GM12878 (cell line): Measurements from ENCODE around the gene POLRMT. TPM values are rescaled to one million over a fixed set of nuclear protein-coding genes. Genes with fewer than 3 reads are reported as not detected.
A peak's percentile ranks its signal among the peaks of the same experiment; 100 is the strongest.

Experiments
- BHLHE40 ChIP-seq, 2 experiments: fragments of 450-650 bp in 1 of 2; IDR thresholded peaks; 2 replicates each; pipeline ENCODE4 v1.6.1; 2011 to 2017; ENCODE audit warnings: low read depth in 2 of 2, borderline replicate concordance in 1 of 2, improper control_type of control experiment in 1 of 2, low read length in 1 of 2, mild to moderate bottlenecking in 1 of 2
- BMI1 ChIP-seq: fragments of 450-650 bp; IDR thresholded peaks from 2 replicates; pipeline ENCODE4 v1.6.1; 2016; ENCODE audit warnings: mild to moderate bottlenecking, moderate library complexity, borderline replicate concordance
- CREB1 ChIP-seq: IDR thresholded peaks from 2 replicates; pipeline ENCODE4 v1.6.1; 2012; ENCODE audit warnings: low read depth, mild to moderate bottlenecking, inconsistent platforms
- FOXM1 ChIP-seq: IDR thresholded peaks from 2 replicates; pipeline ENCODE4 v1.6.1; 2012; ENCODE audit warnings: low read depth, mild to moderate bottlenecking, inconsistent platforms, low read length, moderate library complexity
- NR2F1 ChIP-seq: fragments of 450-650 bp; conservative IDR thresholded peaks from 2 replicates; pipeline ENCODE4 v1.6.1; 2017; ENCODE audit warnings: mild to moderate bottlenecking
- RUNX3 ChIP-seq: IDR thresholded peaks from 2 replicates; pipeline ENCODE4 v1.6.1; 2012; ENCODE audit warnings: low read length, inconsistent platforms
- SREBF2 ChIP-seq: IDR thresholded peaks from 2 replicates; pipeline ENCODE4 v1.6.1; 2012; ENCODE audit warnings: mild to moderate bottlenecking, low read length
- SRF ChIP-seq, 2 experiments: IDR thresholded peaks; 2 replicates each; pipeline ENCODE4 v1.6.1; 2011; ENCODE audit warnings: low read depth in 2 of 2, low read length in 2 of 2, mild to moderate bottlenecking in 1 of 2, moderate library complexity in 1 of 2
- WRNIP1 ChIP-seq: IDR thresholded peaks from 2 replicates; pipeline ENCODE4 v1.6.1; 2011; ENCODE audit warnings: low read depth, low read length, improper control_type of control experiment, borderline replicate concordance
- ZSCAN29 ChIP-seq: fragments of 450-650 bp; IDR thresholded peaks from 2 replicates; pipeline ENCODE4 v1.6.1; 2017; ENCODE audit warnings: mild to moderate bottlenecking, moderate library complexity
- polyA plus RNA-seq, 11 experiments: library from polyadenylated mRNA; depleted of rRNA in 4 of 11; unstranded in 6 of 11; stranded (reverse) in 5 of 11; fragments of >200 nt; fragmentation: Nextera tagmentation in 4 of 11; fragmentation: Illumina TruSeq in 1 of 11; extraction: Ambion mirVana in 4 of 11; extraction: Trizol in 1 of 11; gene quantifications; 1 replicate in 1 of 11; 2 replicates in 10 of 11; pipeline versions ENCODE4 v1.2.1 to v1.2.3, GENCODE V29; 2011 to 2016; ENCODE audit warnings: inconsistent platforms in 2 of 11, missing spikeins in 2 of 11, low read depth in 1 of 11
- total RNA-seq, 4 experiments: library from RNA; depleted of rRNA in 3 of 4; stranded (reverse); fragments of >200 nt in 3 of 4; fragmentation: Illumina TruSeq in 1 of 4; extraction: Trizol in 1 of 4; gene quantifications; 2 replicates each; pipeline versions ENCODE4 v1.2.1 to v1.2.3, GENCODE V29; 2013 to 2021
- TF ChIP-seq, protein P1 (sequence below), 3 experiments: IDR thresholded peaks in 2 of 3; conservative IDR thresholded peaks in 1 of 3; 2 replicates each; pipeline ENCODE4 v1.5.1; 2011; ENCODE audit warnings: low read depth in 3 of 3, low read length in 3 of 3, mild to moderate bottlenecking in 3 of 3, control low read depth in 2 of 3, moderate library complexity in 2 of 3, inconsistent platforms in 1 of 3, mixed read lengths in 1 of 3; ENCODE audit not compliant: control insufficient read depth in 2 of 3, insufficient read depth in 1 of 3; ENCODE audit errors: extremely low read depth in 1 of 3
- TF ChIP-seq, protein P2 (sequence below): fragments of 450-650 bp; IDR thresholded peaks from 2 replicates; pipeline ENCODE4 v1.6.1; 2016; ENCODE audit warnings: mild to moderate bottlenecking
- TF ChIP-seq, protein P3 (sequence below): fragments of 450-650 bp; IDR thresholded peaks from 2 replicates; pipeline ENCODE4 v1.6.1; 2017; ENCODE audit warnings: borderline replicate concordance
- TF ChIP-seq, protein P4 (sequence below): IDR thresholded peaks from 2 replicates; pipeline ENCODE4 v1.6.1; 2012; ENCODE audit warnings: low read depth, low read length, improper control_type of control experiment
- TF ChIP-seq, protein P5 (sequence below): fragments of 450-650 bp; formaldehyde crosslinking; IDR thresholded peaks from 2 replicates; pipeline ENCODE4 v1.4.0; 2020; ENCODE audit warnings: mild to moderate bottlenecking, moderate library complexity

The POLRMT gene
- total and polyA plus RNA-seq, 10 of the 15 experiments (the other 5 are each of a cell fraction or from before 2014, with no cell fraction given): 9.9 to 57.6 (median 34.6) TPM

DNA sequence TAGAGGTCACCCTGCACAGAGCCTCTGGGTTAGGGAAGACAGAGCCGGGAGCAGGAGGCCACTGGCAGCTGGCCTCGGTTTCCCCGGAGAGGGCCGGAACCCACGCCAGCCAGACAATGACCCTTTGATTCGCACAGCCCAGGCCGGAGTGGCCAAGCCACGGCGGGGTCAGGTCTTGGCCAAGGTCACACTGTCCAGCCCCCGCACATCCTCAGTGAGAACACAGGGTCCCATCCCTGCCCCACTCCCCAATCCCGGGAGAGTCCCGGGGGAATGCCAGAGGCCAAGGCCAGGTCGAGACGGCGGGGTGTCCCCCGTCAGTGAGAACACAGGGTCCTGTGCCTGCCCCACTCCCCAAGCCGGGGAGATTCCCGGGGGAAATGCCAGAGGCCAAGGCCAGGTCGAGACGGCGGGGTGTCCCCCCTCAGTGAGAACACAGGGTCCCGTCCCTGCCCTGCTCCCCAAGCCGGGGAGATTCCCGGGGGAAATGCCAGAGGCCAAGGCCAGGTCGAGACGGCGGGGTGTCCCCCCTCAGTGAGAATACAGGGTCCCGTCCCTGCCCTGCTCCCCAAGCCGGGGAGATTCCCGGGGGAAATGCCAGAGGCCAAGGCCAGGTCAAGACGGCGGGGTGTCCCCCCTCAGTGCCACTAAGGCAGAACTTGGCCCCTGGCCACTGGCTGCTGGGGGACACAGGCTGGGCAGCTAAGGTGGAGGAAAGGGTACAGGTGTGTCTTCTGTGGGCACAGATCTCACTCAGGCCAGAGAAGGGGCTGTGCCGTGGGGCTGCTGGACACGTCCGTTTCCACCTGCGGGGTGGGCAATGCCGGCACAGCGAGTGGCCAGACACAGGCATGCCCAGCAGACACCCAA is 41.2 kb upstream of the POLRMT start (continued):
- TF ChIP-seq, protein P1, sequence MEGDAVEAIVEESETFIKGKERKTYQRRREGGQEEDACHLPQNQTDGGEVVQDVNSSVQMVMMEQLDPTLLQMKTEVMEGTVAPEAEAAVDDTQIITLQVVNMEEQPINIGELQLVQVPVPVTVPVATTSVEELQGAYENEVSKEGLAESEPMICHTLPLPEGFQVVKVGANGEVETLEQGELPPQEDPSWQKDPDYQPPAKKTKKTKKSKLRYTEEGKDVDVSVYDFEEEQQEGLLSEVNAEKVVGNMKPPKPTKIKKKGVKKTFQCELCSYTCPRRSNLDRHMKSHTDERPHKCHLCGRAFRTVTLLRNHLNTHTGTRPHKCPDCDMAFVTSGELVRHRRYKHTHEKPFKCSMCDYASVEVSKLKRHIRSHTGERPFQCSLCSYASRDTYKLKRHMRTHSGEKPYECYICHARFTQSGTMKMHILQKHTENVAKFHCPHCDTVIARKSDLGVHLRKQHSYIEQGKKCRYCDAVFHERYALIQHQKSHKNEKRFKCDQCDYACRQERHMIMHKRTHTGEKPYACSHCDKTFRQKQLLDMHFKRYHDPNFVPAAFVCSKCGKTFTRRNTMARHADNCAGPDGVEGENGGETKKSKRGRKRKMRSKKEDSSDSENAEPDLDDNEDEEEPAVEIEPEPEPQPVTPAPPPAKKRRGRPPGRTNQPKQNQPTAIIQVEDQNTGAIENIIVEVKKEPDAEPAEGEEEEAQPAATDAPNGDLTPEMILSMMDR (IDR thresholded peaks at IDR 0.05 in 2 of 3, conservative IDR thresholded peaks at IDR 0.05 in 1 of 3; ENCODE audit: control insufficient read depth in 2 of 3, extremely low read depth in 1 of 3, insufficient read depth in 1 of 3, low read depth in 3 of 3, low read length in 3 of 3): no peak
- TF ChIP-seq RUNX3 (no peak), WRNIP1 (no peak), BMI1 (no peak), SRF (IDR thresholded peaks at IDR 0.05; ENCODE audit: low read depth in 2 of 2, low read length in 2 of 2) (no peak), ZSCAN29 (no peak), BHLHE40 (IDR thresholded peaks at IDR 0.05; ENCODE audit: borderline replicate concordance in 1 of 2, low read depth in 2 of 2, low read length in 1 of 2) (no peak), FOXM1 (peak; percentile 67; the same call in 1 of the 2 replicates), SREBF2 (no peak), NR2F1 (peak; percentile 90), CREB1 (no peak)
- TF ChIP-seq, protein P2, sequence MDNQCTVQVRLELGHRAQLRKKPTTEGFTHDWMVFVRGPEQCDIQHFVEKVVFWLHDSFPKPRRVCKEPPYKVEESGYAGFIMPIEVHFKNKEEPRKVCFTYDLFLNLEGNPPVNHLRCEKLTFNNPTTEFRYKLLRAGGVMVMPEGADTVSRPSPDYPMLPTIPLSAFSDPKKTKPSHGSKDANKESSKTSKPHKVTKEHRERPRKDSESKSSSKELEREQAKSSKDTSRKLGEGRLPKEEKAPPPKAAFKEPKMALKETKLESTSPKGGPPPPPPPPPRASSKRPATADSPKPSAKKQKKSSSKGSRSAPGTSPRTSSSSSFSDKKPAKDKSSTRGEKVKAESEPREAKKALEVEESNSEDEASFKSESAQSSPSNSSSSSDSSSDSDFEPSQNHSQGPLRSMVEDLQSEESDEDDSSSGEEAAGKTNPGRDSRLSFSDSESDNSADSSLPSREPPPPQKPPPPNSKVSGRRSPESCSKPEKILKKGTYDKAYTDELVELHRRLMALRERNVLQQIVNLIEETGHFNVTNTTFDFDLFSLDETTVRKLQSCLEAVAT: no peak
- TF ChIP-seq, protein P3, sequence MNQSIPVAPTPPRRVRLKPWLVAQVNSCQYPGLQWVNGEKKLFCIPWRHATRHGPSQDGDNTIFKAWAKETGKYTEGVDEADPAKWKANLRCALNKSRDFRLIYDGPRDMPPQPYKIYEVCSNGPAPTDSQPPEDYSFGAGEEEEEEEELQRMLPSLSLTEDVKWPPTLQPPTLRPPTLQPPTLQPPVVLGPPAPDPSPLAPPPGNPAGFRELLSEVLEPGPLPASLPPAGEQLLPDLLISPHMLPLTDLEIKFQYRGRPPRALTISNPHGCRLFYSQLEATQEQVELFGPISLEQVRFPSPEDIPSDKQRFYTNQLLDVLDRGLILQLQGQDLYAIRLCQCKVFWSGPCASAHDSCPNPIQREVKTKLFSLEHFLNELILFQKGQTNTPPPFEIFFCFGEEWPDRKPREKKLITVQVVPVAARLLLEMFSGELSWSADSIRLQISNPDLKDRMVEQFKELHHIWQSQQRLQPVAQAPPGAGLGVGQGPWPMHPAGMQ: no peak
- TF ChIP-seq, protein P4, sequence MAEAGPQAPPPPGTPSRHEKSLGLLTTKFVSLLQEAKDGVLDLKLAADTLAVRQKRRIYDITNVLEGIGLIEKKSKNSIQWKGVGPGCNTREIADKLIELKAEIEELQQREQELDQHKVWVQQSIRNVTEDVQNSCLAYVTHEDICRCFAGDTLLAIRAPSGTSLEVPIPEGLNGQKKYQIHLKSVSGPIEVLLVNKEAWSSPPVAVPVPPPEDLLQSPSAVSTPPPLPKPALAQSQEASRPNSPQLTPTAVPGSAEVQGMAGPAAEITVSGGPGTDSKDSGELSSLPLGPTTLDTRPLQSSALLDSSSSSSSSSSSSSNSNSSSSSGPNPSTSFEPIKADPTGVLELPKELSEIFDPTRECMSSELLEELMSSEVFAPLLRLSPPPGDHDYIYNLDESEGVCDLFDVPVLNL: no peak
- TF ChIP-seq, protein P5, sequence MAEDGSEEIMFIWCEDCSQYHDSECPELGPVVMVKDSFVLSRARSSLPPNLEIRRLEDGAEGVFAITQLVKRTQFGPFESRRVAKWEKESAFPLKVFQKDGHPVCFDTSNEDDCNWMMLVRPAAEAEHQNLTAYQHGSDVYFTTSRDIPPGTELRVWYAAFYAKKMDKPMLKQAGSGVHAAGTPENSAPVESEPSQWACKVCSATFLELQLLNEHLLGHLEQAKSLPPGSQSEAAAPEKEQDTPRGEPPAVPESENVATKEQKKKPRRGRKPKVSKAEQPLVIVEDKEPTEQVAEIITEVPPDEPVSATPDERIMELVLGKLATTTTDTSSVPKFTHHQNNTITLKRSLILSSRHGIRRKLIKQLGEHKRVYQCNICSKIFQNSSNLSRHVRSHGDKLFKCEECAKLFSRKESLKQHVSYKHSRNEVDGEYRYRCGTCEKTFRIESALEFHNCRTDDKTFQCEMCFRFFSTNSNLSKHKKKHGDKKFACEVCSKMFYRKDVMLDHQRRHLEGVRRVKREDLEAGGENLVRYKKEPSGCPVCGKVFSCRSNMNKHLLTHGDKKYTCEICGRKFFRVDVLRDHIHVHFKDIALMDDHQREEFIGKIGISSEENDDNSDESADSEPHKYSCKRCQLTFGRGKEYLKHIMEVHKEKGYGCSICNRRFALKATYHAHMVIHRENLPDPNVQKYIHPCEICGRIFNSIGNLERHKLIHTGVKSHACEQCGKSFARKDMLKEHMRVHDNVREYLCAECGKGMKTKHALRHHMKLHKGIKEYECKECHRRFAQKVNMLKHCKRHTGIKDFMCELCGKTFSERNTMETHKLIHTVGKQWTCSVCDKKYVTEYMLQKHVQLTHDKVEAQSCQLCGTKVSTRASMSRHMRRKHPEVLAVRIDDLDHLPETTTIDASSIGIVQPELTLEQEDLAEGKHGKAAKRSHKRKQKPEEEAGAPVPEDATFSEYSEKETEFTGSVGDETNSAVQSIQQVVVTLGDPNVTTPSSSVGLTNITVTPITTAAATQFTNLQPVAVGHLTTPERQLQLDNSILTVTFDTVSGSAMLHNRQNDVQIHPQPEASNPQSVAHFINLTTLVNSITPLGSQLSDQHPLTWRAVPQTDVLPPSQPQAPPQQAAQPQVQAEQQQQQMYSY (CRISPR knock-in tag): no peak
